K562 (cell line): ENCODE results near the gene PPIAL4G. TPM values are rescaled to one million over a fixed set of nuclear protein-coding genes. Genes with fewer than 3 reads are reported as not detected.

Source experiments
- BRD9 ChIP-seq: fragments of 450-650 bp; IDR thresholded peaks from 2 replicates; pipeline ENCODE4 v1.6.1; 2018; ENCODE audit warnings: low read depth; ENCODE audit not compliant: partially characterized antibody
- C11orf30 ChIP-seq: fragments of 450-650 bp; IDR thresholded peaks from 2 replicates; pipeline ENCODE4 v1.6.1; 2016; ENCODE audit warnings: low read depth, mild to moderate bottlenecking
- DDX20 ChIP-seq: fragments of 450-650 bp; IDR thresholded peaks from 2 replicates; pipeline ENCODE4 v1.6.1; 2016; ENCODE audit warnings: missing genetic modification characterization, low read depth, mild to moderate bottlenecking, missing compliant biosample characterization, moderate library complexity
- ESRRA ChIP-seq: fragments of 450-650 bp; IDR thresholded peaks from 2 replicates; pipeline ENCODE4 v1.6.1; 2014; ENCODE audit warnings: low read depth, mild to moderate bottlenecking, moderate library complexity, borderline replicate concordance
- ETV6 ChIP-seq, 3 experiments: fragments of 150-350 bp in 1 of 3; sonication (generic) in 1 of 3; formaldehyde crosslinking in 1 of 3; IDR thresholded peaks; 2 replicates each; pipeline versions ENCODE4 v1.6.1 to v1.8.0; 2014 to 2022; ENCODE audit warnings: borderline replicate concordance in 2 of 3, low read depth in 2 of 3, antibody characterized with exemption in 1 of 3, low read length in 1 of 3, mild to moderate bottlenecking in 1 of 3, missing genetic modification reagents in 1 of 3
- ILF3 ChIP-seq: fragments of 450-650 bp; IDR thresholded peaks from 2 replicates; pipeline ENCODE4 v1.6.1; 2018; ENCODE audit warnings: antibody characterized with exemption, mild to moderate bottlenecking, moderate library complexity, borderline replicate concordance
- RAD51 ChIP-seq: fragments of 450-650 bp; IDR thresholded peaks from 2 replicates; pipeline ENCODE4 v1.7.1; 2016; ENCODE audit warnings: low read depth, mild to moderate bottlenecking, borderline replicate concordance
- TRIM24 ChIP-seq, 2 experiments: fragments of 450-650 bp; IDR thresholded peaks; 2 replicates each; pipeline ENCODE4 v1.6.1; 2016
- ZNF175 ChIP-seq: fragments of 200-800 bp; sonication (Bioruptor generic); IDR thresholded peaks from 2 replicates; pipeline ENCODE4 v1.6.1; 2016; ENCODE audit warnings: low read depth, mild to moderate bottlenecking, missing genetic modification characterization, missing compliant biosample characterization
- ZNF75A ChIP-seq: fragments of 450-650 bp; formaldehyde crosslinking; IDR thresholded peaks from 2 replicates; pipeline ENCODE4 v1.4.0; 2020; ENCODE audit warnings: mild to moderate bottlenecking
- polyA plus RNA-seq, 8 experiments: library from polyadenylated mRNA; depleted of rRNA in 4 of 8; stranded (reverse) in 5 of 8; unstranded in 3 of 8; fragments of >200 nt; fragmentation: Nextera tagmentation in 2 of 8; fragmentation: Illumina TruSeq in 1 of 8; extraction: Ambion mirVana in 2 of 8; extraction: Trizol in 1 of 8; gene quantifications; 2 replicates each; pipeline versions ENCODE4 v1.2.1 to v1.2.3, GENCODE V29; 2011 to 2014; ENCODE audit warnings: inconsistent platforms in 1 of 8, missing spikeins in 1 of 8
- total RNA-seq, 7 experiments: library from RNA; depleted of rRNA in 6 of 7; stranded (reverse); fragments of >200 nt in 6 of 7; fragmentation: Illumina TruSeq in 2 of 7; extraction: Trizol in 2 of 7; gene quantifications; 2 replicates each; pipeline versions ENCODE4 v1.2.1 to v1.2.3, GENCODE V29; 2011 to 2021; ENCODE audit warnings: low replicate concordance in 1 of 7
- TF ChIP-seq, protein P1 (sequence below): fragments of 200-800 bp; sonication (Bioruptor generic); IDR thresholded peaks from 2 replicates; pipeline ENCODE4 v1.6.1; 2017; ENCODE audit warnings: missing genetic modification characterization, missing compliant biosample characterization
- TF ChIP-seq, protein P2 (sequence below): sonication (generic); formaldehyde crosslinking; IDR thresholded peaks from 2 replicates; pipeline ENCODE4 v1.8.1; 2023; ENCODE audit warnings: mild to moderate bottlenecking, missing genetic modification reagents
- TF ChIP-seq, protein P3 (sequence below), 2 experiments: fragments of 200-800 bp in 1 of 2; sonication (Bioruptor generic) in 1 of 2; sonication (generic) in 1 of 2; formaldehyde crosslinking in 1 of 2; IDR thresholded peaks in 1 of 2; conservative IDR thresholded peaks in 1 of 2; 2 replicates each; pipeline versions ENCODE4 v1.5.0 to v1.6.1; 2016 to 2020; ENCODE audit warnings: missing compliant biosample characterization in 1 of 2, missing genetic modification characterization in 1 of 2, missing genetic modification reagents in 1 of 2
- TF ChIP-seq, protein P4 (sequence below): fragments of 250-450 bp; sonication (Bioruptor Pico); IDR thresholded peaks from 2 replicates; pipeline ENCODE4 v1.8.0; 2022; ENCODE audit warnings: moderate library complexity, mild to moderate bottlenecking, inconsistent platforms
- TF ChIP-seq, protein P5 (sequence below): sonication (generic); formaldehyde crosslinking; IDR thresholded peaks from 2 replicates; pipeline ENCODE4 v1.8.0; 2023; ENCODE audit warnings: mild to moderate bottlenecking, missing genetic modification reagents

Gene PPIAL4G
- total and polyA plus RNA-seq, 9 of the 15 experiments (the other 6 are each of a cell fraction or from before 2014, with no cell fraction given): not detected

DNA sequence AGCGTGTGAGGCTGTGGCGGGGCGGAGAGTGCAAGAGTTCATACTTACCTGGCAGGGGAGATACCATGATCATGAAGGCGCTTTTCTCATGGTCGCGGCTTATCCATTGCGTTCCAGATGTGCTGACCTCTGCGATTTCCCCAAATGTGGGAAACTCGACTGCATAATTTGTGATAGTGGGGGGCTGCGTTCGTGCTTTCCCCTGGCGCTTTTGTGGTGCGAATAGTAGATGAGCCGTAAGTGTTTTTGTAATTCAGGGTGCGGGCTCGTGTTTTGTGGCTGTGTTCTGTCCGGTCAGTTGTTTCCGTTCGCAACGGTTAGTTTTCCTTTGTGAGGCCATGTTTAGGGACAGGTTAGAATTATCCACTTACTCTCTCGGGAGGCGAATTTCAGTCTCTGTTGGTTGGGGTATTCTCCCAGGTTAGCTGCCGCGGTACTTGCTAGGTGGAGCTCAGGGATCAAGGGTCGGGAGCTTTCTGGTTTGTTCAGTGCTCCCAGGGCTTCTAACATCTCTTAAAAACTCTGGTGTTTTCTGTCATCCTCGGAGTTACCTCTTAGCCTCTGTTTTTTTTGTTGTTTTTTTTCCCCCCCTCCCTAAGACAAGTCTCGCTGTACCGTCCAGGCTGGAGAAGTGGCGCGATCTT is 39.6 kb upstream of the PPIAL4G start (continued):
- peak; percentile 30; the same call in 1 of the 2 replicates for TF ChIP-seq RAD51
- peak; percentile 85 for TF ChIP-seq C11orf30
- TF ChIP-seq ZNF75A (CRISPR knock-in tag): peak; percentile 93
- TF ChIP-seq, protein P1, sequence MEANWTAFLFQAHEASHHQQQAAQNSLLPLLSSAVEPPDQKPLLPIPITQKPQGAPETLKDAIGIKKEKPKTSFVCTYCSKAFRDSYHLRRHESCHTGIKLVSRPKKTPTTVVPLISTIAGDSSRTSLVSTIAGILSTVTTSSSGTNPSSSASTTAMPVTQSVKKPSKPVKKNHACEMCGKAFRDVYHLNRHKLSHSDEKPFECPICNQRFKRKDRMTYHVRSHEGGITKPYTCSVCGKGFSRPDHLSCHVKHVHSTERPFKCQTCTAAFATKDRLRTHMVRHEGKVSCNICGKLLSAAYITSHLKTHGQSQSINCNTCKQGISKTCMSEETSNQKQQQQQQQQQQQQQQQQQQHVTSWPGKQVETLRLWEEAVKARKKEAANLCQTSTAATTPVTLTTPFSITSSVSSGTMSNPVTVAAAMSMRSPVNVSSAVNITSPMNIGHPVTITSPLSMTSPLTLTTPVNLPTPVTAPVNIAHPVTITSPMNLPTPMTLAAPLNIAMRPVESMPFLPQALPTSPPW (CRISPR knock-in tag): peak; percentile 55
- TF ChIP-seq, protein P2, sequence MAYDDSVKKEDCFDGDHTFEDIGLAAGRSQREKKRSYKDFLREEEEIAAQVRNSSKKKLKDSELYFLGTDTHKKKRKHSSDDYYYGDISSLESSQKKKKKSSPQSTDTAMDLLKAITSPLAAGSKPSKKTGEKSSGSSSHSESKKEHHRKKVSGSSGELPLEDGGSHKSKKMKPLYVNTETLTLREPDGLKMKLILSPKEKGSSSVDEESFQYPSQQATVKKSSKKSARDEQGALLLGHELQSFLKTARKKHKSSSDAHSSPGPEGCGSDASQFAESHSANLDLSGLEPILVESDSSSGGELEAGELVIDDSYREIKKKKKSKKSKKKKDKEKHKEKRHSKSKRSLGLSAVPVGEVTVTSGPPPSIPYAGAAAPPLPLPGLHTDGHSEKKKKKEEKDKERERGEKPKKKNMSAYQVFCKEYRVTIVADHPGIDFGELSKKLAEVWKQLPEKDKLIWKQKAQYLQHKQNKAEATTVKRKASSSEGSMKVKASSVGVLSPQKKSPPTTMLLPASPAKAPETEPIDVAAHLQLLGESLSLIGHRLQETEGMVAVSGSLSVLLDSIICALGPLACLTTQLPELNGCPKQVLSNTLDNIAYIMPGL (CRISPR knock-in tag): peak; percentile 78; the same call in 1 of the 2 replicates
- TF ChIP-seq ZNF175: peak; percentile 53; the same call in 1 of the 2 replicates
- TF ChIP-seq, protein P3, sequence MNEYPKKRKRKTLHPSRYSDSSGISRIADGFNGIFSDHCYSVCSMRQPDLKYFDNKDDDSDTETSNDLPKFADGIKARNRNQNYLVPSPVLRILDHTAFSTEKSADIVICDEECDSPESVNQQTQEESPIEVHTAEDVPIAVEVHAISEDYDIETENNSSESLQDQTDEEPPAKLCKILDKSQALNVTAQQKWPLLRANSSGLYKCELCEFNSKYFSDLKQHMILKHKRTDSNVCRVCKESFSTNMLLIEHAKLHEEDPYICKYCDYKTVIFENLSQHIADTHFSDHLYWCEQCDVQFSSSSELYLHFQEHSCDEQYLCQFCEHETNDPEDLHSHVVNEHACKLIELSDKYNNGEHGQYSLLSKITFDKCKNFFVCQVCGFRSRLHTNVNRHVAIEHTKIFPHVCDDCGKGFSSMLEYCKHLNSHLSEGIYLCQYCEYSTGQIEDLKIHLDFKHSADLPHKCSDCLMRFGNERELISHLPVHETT (CRISPR knock-in tag; conservative IDR thresholded peaks at IDR 0.05 in 1 of 2, IDR thresholded peaks at IDR 0.05 in 1 of 2): peak in 1 of 2 experiments; percentile 45; a peak in 2 of 4 replicates
- peak; percentile 54 to 80; a peak in 2 of 4 replicates for TF ChIP-seq TRIM24 (IDR thresholded peaks at IDR 0.05)
- TF ChIP-seq, protein P4, sequence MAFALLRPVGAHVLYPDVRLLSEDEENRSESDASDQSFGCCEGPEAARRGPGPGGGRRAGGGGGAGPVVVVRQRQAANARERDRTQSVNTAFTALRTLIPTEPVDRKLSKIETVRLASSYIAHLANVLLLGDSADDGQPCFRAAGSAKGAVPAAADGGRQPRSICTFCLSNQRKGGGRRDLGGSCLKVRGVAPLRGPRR: peak; percentile 64; the same call in 1 of the 2 replicates
- TF ChIP-seq ESRRA: peak; percentile 65; the same call in 1 of the 2 replicates
- peak; percentile 99 for TF ChIP-seq ILF3
- peak in 1 of 2 experiments; percentile 87; a peak in 2 of 4 replicates for TF ChIP-seq ETV6 (IDR thresholded peaks at IDR 0.05; ENCODE audit: borderline replicate concordance in 1 of 2, low read depth in 2 of 2, low read length in 1 of 2)
- peak; percentile 54; the same call in 1 of the 2 replicates for TF ChIP-seq ETV6 (CRISPR knock-in tag; IDR thresholded peaks at IDR 0.05; ENCODE audit: borderline replicate concordance)
- TF ChIP-seq, protein P5, sequence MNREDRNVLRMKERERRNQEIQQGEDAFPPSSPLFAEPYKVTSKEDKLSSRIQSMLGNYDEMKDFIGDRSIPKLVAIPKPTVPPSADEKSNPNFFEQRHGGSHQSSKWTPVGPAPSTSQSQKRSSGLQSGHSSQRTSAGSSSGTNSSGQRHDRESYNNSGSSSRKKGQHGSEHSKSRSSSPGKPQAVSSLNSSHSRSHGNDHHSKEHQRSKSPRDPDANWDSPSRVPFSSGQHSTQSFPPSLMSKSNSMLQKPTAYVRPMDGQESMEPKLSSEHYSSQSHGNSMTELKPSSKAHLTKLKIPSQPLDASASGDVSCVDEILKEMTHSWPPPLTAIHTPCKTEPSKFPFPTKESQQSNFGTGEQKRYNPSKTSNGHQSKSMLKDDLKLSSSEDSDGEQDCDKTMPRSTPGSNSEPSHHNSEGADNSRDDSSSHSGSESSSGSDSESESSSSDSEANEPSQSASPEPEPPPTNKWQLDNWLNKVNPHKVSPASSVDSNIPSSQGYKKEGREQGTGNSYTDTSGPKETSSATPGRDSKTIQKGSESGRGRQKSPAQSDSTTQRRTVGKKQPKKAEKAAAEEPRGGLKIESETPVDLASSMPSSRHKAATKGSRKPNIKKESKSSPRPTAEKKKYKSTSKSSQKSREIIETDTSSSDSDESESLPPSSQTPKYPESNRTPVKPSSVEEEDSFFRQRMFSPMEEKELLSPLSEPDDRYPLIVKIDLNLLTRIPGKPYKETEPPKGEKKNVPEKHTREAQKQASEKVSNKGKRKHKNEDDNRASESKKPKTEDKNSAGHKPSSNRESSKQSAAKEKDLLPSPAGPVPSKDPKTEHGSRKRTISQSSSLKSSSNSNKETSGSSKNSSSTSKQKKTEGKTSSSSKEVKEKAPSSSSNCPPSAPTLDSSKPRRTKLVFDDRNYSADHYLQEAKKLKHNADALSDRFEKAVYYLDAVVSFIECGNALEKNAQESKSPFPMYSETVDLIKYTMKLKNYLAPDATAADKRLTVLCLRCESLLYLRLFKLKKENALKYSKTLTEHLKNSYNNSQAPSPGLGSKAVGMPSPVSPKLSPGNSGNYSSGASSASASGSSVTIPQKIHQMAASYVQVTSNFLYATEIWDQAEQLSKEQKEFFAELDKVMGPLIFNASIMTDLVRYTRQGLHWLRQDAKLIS (CRISPR knock-in tag): peak; percentile 100
- TF ChIP-seq BRD9: peak; percentile 78
- peak; percentile 71; the same call in 1 of the 2 replicates for TF ChIP-seq DDX20 (tag)
